MM.1S (cell line): ENCODE data around the gene TCF12.

Experiments used
- DNase-seq: peaks from one replicate; pipeline ENCODE4 v3.0.0-alpha.2; 2015
- H2AFZ ChIP-seq: fragments of 300-600 bp; sonication (generic); 2 replicates; pipeline ENCODE4 v1.6.0; 2016; ENCODE audit warnings: antibody characterized with exemption, low read length
- H3F3A ChIP-seq: fragments of 300-600 bp; sonication (generic); 2 replicates; pipeline ENCODE4 v1.6.1; 2016; ENCODE audit warnings: mild to moderate bottlenecking, antibody characterized with exemption, low read length, moderate library complexity, mixed read lengths; ENCODE audit not compliant: insufficient read depth
- H3K27ac ChIP-seq: fragments of 300-600 bp; sonication (generic); 2 replicates; pipeline ENCODE4 v1.5.1; 2016; ENCODE audit warnings: mild to moderate bottlenecking, low read length
- H3K27me3 ChIP-seq: fragments of 300-600 bp; sonication (generic); replicated peaks from 2 replicates; pipeline ENCODE4 v1.6.0; 2016; ENCODE audit warnings: low read length; ENCODE audit not compliant: insufficient read depth
- H3K36me3 ChIP-seq: fragments of 300-600 bp; sonication (generic); replicated peaks from 2 replicates; pipeline ENCODE4 v1.6.1; 2016; ENCODE audit warnings: mild to moderate bottlenecking, low read length, mixed read lengths; ENCODE audit not compliant: insufficient read depth
- H3K4me1 ChIP-seq: fragments of 300-600 bp; sonication (generic); 2 replicates; pipeline ENCODE4 v1.6.1; 2016; ENCODE audit warnings: low read length, mixed read lengths
- H3K4me2 ChIP-seq: fragments of 300-600 bp; sonication (generic); 2 replicates; pipeline ENCODE4 v1.6.0; 2016; ENCODE audit warnings: low read depth, low read length
- H3K4me3 ChIP-seq: fragments of 300-600 bp; sonication (generic); 2 replicates; pipeline ENCODE4 v1.5.1; 2016; ENCODE audit warnings: low read length, mixed read lengths
- H3K79me2 ChIP-seq: fragments of 300-600 bp; sonication (generic); 2 replicates; pipeline ENCODE4 v1.6.1; 2016; ENCODE audit warnings: mixed run types, low read length, mixed read lengths
- H3K9ac ChIP-seq: fragments of 300-600 bp; sonication (generic); 2 replicates; pipeline ENCODE4 v1.6.1; 2016; ENCODE audit warnings: low read length, mixed read lengths
- H3K9me2 ChIP-seq: fragments of 300-600 bp; sonication (generic); replicated peaks from 2 replicates; pipeline ENCODE4 v1.6.1; 2016; ENCODE audit warnings: mild to moderate bottlenecking, low read length, mixed read lengths; ENCODE audit not compliant: insufficient read depth
- H3K9me3 ChIP-seq: fragments of 300-600 bp; sonication (generic); replicated peaks from 2 replicates; pipeline ENCODE4 v1.6.1; 2016; ENCODE audit warnings: mild to moderate bottlenecking, low read length, mixed read lengths; ENCODE audit not compliant: insufficient read depth
- H4K20me1 ChIP-seq: fragments of 300-600 bp; sonication (generic); 2 replicates; pipeline ENCODE4 v1.6.1; 2016; ENCODE audit warnings: mild to moderate bottlenecking, low read length, moderate library complexity, mixed read lengths; ENCODE audit not compliant: insufficient read depth
- EZH2 ChIP-seq: fragments of 300-600 bp; sonication (generic); optimal IDR thresholded peaks from 2 replicates; pipeline ENCODE3; 2017; ENCODE audit warnings: low read depth, mild to moderate bottlenecking, antibody characterized with exemption, low read length, mixed read lengths
- EZH2phosphoT487 ChIP-seq: fragments of 300-600 bp; sonication (generic); IDR thresholded peaks from 2 replicates; pipeline ENCODE4 v1.6.1; 2018; ENCODE audit warnings: antibody characterized with exemption, low read length
- TF ChIP-seq, protein P1 (sequence below): fragments of 300-600 bp; sonication (generic); IDR thresholded peaks from 2 replicates; pipeline ENCODE4 v1.5.1; 2016; ENCODE audit warnings: antibody characterized with exemption, low read length, mixed read lengths

Gene TCF12

DNA sequence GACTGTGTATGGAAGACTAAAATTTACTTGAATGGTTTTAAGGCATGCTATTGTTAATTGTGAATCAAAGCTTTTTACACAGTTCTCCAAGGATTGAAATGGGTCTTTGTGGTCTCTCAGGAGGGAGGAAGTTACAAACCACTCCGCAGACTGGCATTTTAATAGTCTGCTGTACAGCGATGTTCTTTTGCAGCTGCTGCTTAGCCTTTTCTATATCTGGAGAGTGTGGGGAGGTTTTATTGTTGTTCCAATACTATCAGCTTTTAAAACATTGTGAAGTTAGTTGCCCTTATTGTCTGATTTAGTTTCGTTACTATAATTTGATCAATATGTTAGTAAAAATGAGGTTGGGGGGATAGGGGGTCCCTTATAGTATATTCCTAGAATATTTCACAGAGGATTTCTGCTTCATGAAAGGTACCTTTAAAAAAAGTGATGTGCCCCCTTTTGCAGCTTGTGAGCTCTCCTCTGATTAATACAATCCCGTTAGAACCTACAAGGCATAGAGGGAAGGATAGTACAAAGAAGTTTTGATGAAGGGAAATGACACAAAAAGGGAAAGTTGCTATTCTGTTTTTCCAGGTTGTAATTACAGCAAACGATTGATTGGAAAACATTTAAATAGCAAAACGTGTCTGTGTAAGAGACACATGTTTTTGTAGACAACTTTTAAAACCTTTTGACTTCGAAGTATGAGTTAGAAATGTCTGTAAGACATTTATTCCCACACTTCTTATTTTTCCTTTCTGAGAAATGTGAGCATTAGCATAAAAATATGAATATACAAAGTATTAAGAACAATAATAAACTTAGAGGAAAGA, 299.5 kb downstream of the TCF12 start:
- Histone ChIP-seq H3K36me3 (no peaks in the 10 kb centered on the region), H3F3A (no peaks in the 10 kb centered on the region), H3K9ac (no peak overlapping the region), H3K4me3 (no peak overlapping the region), H3K9me2 (no peaks in the 10 kb centered on the region), H4K20me1 (no peaks in the 10 kb centered on the region), H3K4me2 (no peak overlapping the region), H2AFZ (no peak overlapping the region), H3K9me3 (no peaks in the 10 kb centered on the region), H3K27ac (no peak overlapping the region), H3K79me2 (no peaks in the 10 kb centered on the region), H3K27me3 (no peaks in the 10 kb centered on the region), H3K4me1 (no peaks in the 10 kb centered on the region)
- DNase-seq, result no peak
- TF ChIP-seq EZH2phosphoT487, result no peak
- no peak for TF ChIP-seq EZH2
- TF ChIP-seq, protein P1, sequence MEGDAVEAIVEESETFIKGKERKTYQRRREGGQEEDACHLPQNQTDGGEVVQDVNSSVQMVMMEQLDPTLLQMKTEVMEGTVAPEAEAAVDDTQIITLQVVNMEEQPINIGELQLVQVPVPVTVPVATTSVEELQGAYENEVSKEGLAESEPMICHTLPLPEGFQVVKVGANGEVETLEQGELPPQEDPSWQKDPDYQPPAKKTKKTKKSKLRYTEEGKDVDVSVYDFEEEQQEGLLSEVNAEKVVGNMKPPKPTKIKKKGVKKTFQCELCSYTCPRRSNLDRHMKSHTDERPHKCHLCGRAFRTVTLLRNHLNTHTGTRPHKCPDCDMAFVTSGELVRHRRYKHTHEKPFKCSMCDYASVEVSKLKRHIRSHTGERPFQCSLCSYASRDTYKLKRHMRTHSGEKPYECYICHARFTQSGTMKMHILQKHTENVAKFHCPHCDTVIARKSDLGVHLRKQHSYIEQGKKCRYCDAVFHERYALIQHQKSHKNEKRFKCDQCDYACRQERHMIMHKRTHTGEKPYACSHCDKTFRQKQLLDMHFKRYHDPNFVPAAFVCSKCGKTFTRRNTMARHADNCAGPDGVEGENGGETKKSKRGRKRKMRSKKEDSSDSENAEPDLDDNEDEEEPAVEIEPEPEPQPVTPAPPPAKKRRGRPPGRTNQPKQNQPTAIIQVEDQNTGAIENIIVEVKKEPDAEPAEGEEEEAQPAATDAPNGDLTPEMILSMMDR, result no peak

DNA sequence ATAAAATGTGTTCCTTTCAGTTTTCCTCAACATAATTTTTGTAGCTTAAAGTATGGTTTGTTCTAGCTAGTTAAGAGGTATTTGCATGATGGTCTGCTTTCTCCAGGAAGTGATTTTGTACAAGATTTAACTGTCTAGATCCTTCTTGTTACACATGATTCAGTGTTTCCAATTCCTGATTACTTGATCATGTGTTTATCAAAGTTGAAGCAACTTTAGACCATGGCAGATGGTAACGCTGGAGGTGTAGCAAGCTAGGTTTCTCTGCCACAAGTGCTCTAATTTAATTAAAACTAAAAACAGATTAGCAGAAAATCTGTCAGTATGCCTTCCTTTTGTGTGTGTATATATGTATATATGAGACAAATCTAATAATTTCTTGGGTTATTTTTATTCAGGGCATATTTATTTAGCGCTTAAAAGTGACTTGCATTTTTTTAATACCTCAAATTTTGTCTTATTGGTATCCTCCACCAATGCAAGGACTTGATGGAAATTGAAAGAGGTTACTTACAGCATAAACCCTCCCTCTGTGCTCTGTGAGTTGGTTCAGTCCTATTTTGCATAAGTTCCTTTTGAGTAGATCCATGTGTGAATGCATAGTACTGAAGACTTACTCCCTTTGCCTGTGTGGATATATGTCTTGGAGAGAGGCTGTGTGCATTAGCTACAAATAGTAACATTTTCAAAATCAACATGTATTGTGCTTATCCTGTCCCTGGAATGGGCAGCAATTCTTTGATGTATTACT, 300.6 kb downstream of the TCF12 start:
- Histone ChIP-seq H3K27ac (no peak overlapping the region), H3K9ac (no peak overlapping the region), H3K9me3 (no peaks in the 10 kb centered on the region), H3K79me2 (no peaks in the 10 kb centered on the region), H3K36me3 (no peaks in the 10 kb centered on the region), H3K9me2 (no peaks in the 10 kb centered on the region), H3K4me2 (no peak overlapping the region), H3K4me3 (no peak overlapping the region), H2AFZ (no peak overlapping the region), H3F3A (no peaks in the 10 kb centered on the region), H4K20me1 (no peaks in the 10 kb centered on the region), H3K4me1 (no peaks in the 10 kb centered on the region), H3K27me3 (no peaks in the 10 kb centered on the region)
- DNase-seq, result no peak
- TF ChIP-seq EZH2phosphoT487, result no peak
- TF ChIP-seq EZH2, result no peak
- TF ChIP-seq, protein P1, result no peak

DNA sequence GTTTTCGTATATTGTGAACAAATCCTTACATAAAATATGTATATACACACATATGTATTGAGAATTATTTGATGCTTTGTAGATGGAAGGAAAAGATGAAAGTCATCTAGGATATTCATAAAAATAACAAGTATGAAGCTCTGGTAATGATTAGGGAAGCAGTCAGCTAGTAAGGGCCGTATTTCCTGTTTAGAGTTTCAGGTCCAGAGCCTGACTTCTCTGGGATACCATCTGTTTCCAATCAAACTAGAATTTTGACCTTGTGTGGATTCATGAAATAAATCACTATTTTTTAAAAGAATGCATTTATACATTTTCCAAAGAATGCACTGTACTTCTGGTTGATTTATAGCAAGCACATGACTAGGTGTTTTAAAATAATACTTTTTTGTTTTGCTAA, 301.8 kb downstream of the TCF12 start:
- Histone ChIP-seq H3K36me3 (no peaks in the 10 kb centered on the region), H3K4me3 (no peak overlapping the region), H3K4me1 (no peaks in the 10 kb centered on the region), H3F3A (no peaks in the 10 kb centered on the region), H3K9me3 (no peaks in the 10 kb centered on the region), H3K27ac (no peak overlapping the region), H3K79me2 (no peaks in the 10 kb centered on the region), H3K4me2 (no peak overlapping the region), H3K9me2 (no peaks in the 10 kb centered on the region), H3K27me3 (no peaks in the 10 kb centered on the region), H2AFZ (no peak overlapping the region), H4K20me1 (no peaks in the 10 kb centered on the region), H3K9ac (no peak overlapping the region)
- no peak for DNase-seq
- TF ChIP-seq, protein P1, result no peak
- no peak for TF ChIP-seq EZH2phosphoT487
- no peak for TF ChIP-seq EZH2
